WTC11 (cell line): ENCODE results near the gene DUSP22.

Experiments
- CBFB ChIP-seq: sonication (generic); formaldehyde crosslinking; IDR thresholded peaks from 2 replicates; pipeline ENCODE4 v1.8.1; 2022; ENCODE audit warnings: mild to moderate bottlenecking, low read depth, missing genetic modification reagents
- CTCF ChIP-seq: fragments of 200-600 bp; IDR thresholded peaks from 2 replicates; pipeline ENCODE4 v1.8.0; 2022; ENCODE audit warnings: antibody characterized with exemption
- E2F5 ChIP-seq: sonication (generic); formaldehyde crosslinking; IDR thresholded peaks from 2 replicates; pipeline ENCODE4 v1.8.1; 2022; ENCODE audit warnings: mild to moderate bottlenecking, moderate library complexity, missing genetic modification reagents
- IRF2 ChIP-seq: sonication (generic); formaldehyde crosslinking; IDR thresholded peaks from 2 replicates; pipeline ENCODE4 v1.8.0; 2022; ENCODE audit warnings: low read depth, missing genetic modification reagents, borderline replicate concordance
- JUN ChIP-seq: sonication (generic); formaldehyde crosslinking; IDR thresholded peaks from 2 replicates; pipeline ENCODE4 v1.8.0; 2023; ENCODE audit warnings: mild to moderate bottlenecking, missing genetic modification reagents
- MAX ChIP-seq: sonication (generic); formaldehyde crosslinking; IDR thresholded peaks from 2 replicates; pipeline ENCODE4 v1.8.0; 2022; ENCODE audit warnings: mild to moderate bottlenecking, missing genetic modification reagents
- MXD4 ChIP-seq: fragments of 250-450 bp; sonication (Bioruptor Pico); IDR thresholded peaks from 2 replicates; pipeline ENCODE4 v1.8.0; 2021; ENCODE audit warnings: mild to moderate bottlenecking, moderate library complexity, borderline replicate concordance
- NFE2L1 ChIP-seq: sonication (generic); formaldehyde crosslinking; IDR thresholded peaks from 2 replicates; pipeline ENCODE4 v1.8.1; 2023; ENCODE audit warnings: missing genetic modification reagents
- NR2C2 ChIP-seq: sonication (generic); formaldehyde crosslinking; IDR thresholded peaks from 2 replicates; pipeline ENCODE4 v1.8.0; 2022; ENCODE audit warnings: mild to moderate bottlenecking, missing genetic modification reagents
- NR3C1 ChIP-seq: sonication (generic); formaldehyde crosslinking; conservative IDR thresholded peaks from 2 replicates; pipeline ENCODE4 v1.8.1; 2023; ENCODE audit warnings: low read depth, mild to moderate bottlenecking, missing genetic modification reagents
- ZSCAN18 ChIP-seq: fragments of 250-450 bp; sonication (Bioruptor Pico); IDR thresholded peaks from 2 replicates; pipeline ENCODE4 v2.1.2; 2022; ENCODE audit warnings: mild to moderate bottlenecking, moderate library complexity
- TF ChIP-seq, protein P1 (sequence below): sonication (generic); formaldehyde crosslinking; IDR thresholded peaks from 2 replicates; pipeline ENCODE4 v1.8.0; 2022; ENCODE audit warnings: mild to moderate bottlenecking, missing genetic modification reagents
- TF ChIP-seq, protein P2 (sequence below): sonication (generic); formaldehyde crosslinking; conservative IDR thresholded peaks from 2 replicates; pipeline ENCODE4 v1.8.1; 2022; ENCODE audit warnings: mild to moderate bottlenecking, missing genetic modification reagents
- TF ChIP-seq, protein P3 (sequence below): sonication (generic); formaldehyde crosslinking; IDR thresholded peaks from 2 replicates; pipeline ENCODE4 v1.8.1; 2022; ENCODE audit warnings: mild to moderate bottlenecking, missing genetic modification reagents, moderate library complexity, borderline replicate concordance

DNA sequence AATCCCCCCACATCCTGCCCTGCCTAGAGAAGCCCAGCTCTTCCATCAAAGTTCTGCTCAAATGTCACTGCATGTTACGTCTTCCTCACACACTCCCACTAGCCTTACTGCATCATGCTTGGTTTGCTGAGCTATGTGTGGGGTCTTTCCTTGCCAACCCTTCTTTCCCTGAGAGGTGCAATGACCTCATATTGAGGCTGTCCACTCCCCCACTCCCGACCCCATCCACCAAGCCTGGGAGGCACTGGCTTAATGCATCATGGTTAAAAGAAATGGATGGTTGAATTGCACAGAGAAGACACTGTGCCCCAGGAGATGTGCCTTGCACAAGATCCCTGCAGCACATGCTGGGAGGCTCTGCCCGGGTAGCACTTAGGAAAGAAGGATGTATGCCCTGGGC lies 91.6 kb downstream of the DUSP22 start:
- TF ChIP-seq E2F5 (CRISPR knock-in tag): no peak
- TF ChIP-seq, protein P1, sequence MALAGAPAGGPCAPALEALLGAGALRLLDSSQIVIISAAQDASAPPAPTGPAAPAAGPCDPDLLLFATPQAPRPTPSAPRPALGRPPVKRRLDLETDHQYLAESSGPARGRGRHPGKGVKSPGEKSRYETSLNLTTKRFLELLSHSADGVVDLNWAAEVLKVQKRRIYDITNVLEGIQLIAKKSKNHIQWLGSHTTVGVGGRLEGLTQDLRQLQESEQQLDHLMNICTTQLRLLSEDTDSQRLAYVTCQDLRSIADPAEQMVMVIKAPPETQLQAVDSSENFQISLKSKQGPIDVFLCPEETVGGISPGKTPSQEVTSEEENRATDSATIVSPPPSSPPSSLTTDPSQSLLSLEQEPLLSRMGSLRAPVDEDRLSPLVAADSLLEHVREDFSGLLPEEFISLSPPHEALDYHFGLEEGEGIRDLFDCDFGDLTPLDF: no peak
- TF ChIP-seq, protein P2, sequence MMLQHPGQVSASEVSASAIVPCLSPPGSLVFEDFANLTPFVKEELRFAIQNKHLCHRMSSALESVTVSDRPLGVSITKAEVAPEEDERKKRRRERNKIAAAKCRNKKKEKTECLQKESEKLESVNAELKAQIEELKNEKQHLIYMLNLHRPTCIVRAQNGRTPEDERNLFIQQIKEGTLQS (CRISPR knock-in tag): no peak
- TF ChIP-seq CTCF: no peak
- no peak for TF ChIP-seq MAX
- TF ChIP-seq MXD4 (CRISPR knock-in tag): no peak
- no peak for TF ChIP-seq NR2C2 (CRISPR knock-in tag)
- no peak for TF ChIP-seq IRF2 (CRISPR knock-in tag)
- no peak for TF ChIP-seq CBFB (CRISPR knock-in tag)
- no peak for TF ChIP-seq JUN (CRISPR knock-in tag)
- no peak for TF ChIP-seq ZSCAN18
- TF ChIP-seq, protein P3, sequence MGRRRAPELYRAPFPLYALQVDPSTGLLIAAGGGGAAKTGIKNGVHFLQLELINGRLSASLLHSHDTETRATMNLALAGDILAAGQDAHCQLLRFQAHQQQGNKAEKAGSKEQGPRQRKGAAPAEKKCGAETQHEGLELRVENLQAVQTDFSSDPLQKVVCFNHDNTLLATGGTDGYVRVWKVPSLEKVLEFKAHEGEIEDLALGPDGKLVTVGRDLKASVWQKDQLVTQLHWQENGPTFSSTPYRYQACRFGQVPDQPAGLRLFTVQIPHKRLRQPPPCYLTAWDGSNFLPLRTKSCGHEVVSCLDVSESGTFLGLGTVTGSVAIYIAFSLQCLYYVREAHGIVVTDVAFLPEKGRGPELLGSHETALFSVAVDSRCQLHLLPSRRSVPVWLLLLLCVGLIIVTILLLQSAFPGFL: no peak
- no peak for TF ChIP-seq NR3C1
- TF ChIP-seq NFE2L1 (CRISPR knock-in tag): no peak
